ENCODE measurements around the gene ARID3A. TPM values are rescaled to one million over a fixed set of nuclear protein-coding genes. Genes with fewer than 3 reads are reported as not detected.

Gene ARID3A
- total RNA-seq, 3 donors from 2014 or later (not counting 1 experiment from before 2014, with no cell fraction given) = 15.9 to 24.6 (median 24.2) TPM

DNA sequence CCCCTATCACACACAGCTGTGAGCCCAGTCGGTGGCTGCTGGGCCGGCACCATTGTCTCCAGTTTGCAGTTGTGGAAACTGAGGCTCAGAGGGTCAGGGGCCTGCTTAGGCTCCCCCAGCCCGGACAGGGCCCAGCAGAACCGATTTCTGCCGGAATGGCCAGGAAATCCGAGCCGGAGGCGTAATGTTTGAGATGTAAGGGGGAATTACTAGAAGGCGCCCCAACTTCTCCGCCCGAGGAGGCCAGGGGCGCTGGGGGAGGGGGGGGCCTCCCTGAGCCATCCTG, 7.7 kb upstream of the ARID3A start:
- intact Hi-C loops (cut with micrococcal nuclease) = no loop called here
- peaks cover 10 to 14% of the 10 kb centered on the region in 2 donors for H3K4me1 Mint-ChIP-seq
- Histone ChIP-seq H3K27me3 (ENCODE audit: control insufficient read depth, insufficient read depth, low read length) (peaks cover 21% of the 10 kb centered on the region), H3K27ac (ENCODE audit: low read length) (no peak overlapping the region), H3K36me3 (ENCODE audit: control insufficient read depth, insufficient read depth, low read length) (no peaks in the 10 kb centered on the region), H3K4me3 (ENCODE audit: low read length) (no peak overlapping the region), H3K4me1 (ENCODE audit: control insufficient read depth, insufficient read depth, low read length) (peaks cover 51% of the 10 kb centered on the region), H3K9me3 (ENCODE audit: control insufficient read depth, insufficient read depth, low read length) (no peaks in the 10 kb centered on the region)
- no peak for ATAC-seq
- WGBS (ENCODE audit: insufficient coverage) = 3% methylated on average over 12 of the region's 12 CpGs
- H3K27ac Mint-ChIP-seq = no peak overlapping the region
- no peak for DNase-seq
- TF ChIP-seq, protein P1, sequence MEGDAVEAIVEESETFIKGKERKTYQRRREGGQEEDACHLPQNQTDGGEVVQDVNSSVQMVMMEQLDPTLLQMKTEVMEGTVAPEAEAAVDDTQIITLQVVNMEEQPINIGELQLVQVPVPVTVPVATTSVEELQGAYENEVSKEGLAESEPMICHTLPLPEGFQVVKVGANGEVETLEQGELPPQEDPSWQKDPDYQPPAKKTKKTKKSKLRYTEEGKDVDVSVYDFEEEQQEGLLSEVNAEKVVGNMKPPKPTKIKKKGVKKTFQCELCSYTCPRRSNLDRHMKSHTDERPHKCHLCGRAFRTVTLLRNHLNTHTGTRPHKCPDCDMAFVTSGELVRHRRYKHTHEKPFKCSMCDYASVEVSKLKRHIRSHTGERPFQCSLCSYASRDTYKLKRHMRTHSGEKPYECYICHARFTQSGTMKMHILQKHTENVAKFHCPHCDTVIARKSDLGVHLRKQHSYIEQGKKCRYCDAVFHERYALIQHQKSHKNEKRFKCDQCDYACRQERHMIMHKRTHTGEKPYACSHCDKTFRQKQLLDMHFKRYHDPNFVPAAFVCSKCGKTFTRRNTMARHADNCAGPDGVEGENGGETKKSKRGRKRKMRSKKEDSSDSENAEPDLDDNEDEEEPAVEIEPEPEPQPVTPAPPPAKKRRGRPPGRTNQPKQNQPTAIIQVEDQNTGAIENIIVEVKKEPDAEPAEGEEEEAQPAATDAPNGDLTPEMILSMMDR (IDR thresholded peaks at IDR 0.05) = no peak
- peaks cover 0 to 8% of the 10 kb centered on the region in 2 donors for H3K27me3 Mint-ChIP-seq (ENCODE audit: low read depth in 2 of 2)
- no peaks in the 10 kb centered on the region for H3K36me3 Mint-ChIP-seq
- H3K4me3 Mint-ChIP-seq = peak overlapping the region; percentile 76
- no peaks in the 10 kb centered on the region for H3K9me3 Mint-ChIP-seq

DNA sequence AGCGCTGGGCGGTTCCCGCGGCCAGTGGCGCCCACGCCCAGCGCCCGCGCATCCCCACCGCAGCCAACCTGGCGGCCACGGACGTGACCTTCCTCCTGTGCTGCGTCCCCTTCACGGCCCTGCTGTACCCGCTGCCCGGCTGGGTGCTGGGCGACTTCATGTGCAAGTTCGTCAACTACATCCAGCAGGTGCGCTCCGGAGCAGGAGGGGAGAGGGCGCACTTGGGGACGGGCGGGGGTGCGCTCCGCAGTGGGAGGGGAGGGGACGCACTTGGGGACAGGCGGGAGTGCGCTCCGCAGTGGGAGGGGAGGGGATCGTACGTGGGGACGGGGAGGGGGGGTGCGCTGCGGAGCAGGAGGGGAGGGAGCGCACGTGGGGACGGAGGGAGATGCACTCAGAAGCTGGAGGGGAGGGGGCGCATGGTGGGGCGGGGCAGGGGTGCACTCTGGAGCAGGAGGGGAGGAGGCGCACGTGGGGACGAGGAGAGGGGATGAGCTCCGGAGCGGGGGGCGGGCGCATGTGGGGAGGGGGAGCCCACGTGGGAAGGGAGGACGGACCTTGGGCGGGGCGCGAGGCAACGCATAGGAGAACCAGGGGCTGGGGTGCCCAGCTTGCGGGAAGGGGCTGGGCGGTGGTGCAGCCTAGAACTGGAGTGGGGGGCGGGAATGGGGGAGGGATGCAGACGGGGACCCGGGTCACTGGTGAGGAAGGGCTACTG, 7.2 kb upstream of the ARID3A start:
- ATAC-seq (no peak), DNase-seq (peak in 1 of 2 donors; percentile 51)
- Histone ChIP-seq H3K27ac (ENCODE audit: low read length) (no peak overlapping the region), H3K27me3 (ENCODE audit: control insufficient read depth, insufficient read depth, low read length) (peaks cover 21% of the 10 kb centered on the region), H3K9me3 (ENCODE audit: control insufficient read depth, insufficient read depth, low read length) (no peaks in the 10 kb centered on the region), H3K36me3 (ENCODE audit: control insufficient read depth, insufficient read depth, low read length) (no peaks in the 10 kb centered on the region), H3K4me3 (ENCODE audit: low read length) (no peak overlapping the region), H3K4me1 (ENCODE audit: control insufficient read depth, insufficient read depth, low read length) (peaks cover 47% of the 10 kb centered on the region)
- WGBS (ENCODE audit: insufficient coverage) = 2% methylated on average over 58 of the region's 58 CpGs
- Mint-ChIP-seq H3K4me3 (peak overlapping the region; percentile 49), H3K27ac (no peak overlapping the region), H3K4me1 (peaks cover 10 to 14% of the 10 kb centered on the region in 2 donors), H3K36me3 (no peaks in the 10 kb centered on the region), H3K9me3 (no peaks in the 10 kb centered on the region), H3K27me3 (ENCODE audit: low read depth in 2 of 2) (peaks cover 0 to 8% of the 10 kb centered on the region in 2 donors)
- intact Hi-C loops (cut with micrococcal nuclease) = no loop called here
- TF ChIP-seq, protein P1 (IDR thresholded peaks at IDR 0.05) = no peak

DNA sequence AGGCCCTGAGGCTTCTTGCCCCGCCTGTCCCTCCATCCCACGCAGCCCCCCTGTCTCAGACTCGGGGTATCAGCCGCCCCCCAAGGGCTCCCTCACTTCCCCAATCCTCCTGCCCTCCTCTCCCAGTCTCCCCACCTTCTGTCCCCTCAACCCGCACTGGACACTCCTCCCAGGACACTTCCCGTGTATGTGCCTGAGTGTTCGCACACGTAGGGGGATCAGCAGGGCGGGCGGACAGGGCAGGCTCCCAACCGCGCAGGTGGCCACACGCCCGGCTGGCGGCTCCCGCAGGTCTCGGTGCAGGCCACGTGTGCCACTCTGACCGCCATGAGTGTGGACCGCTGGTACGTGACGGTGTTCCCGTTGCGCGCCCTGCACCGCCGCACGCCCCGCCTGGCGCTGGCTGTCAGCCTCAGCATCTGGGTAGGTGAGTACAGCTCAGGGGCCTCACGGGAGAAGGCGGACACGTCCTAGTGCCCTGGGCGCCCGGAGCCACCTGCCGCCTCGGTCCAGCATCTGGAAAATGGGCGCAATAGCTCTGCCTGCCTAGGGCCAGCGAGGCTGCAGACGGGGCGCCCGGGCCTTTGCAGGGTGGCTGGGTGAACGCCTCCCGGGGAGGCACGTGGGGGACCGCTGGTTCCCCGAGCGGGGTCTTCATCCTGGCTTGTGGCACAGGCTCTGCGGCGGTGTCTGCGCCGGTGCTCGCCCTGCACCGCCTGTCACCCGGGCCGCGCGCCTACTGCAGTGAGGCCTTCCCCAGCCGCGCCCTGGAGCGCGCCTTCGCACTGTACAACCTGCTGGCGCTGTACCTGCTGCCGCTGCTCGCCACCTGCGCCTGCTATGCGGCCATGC, 6.4 kb upstream of the ARID3A start:
- Mint-ChIP-seq H3K36me3 (no peaks in the 10 kb centered on the region), H3K9me3 (no peaks in the 10 kb centered on the region), H3K27ac (no peak overlapping the region), H3K4me3 (peak overlapping the region; percentile 49), H3K27me3 (ENCODE audit: low read depth in 2 of 2) (peaks cover 0 to 8% of the 10 kb centered on the region in 2 donors), H3K4me1 (peaks cover 10 to 14% of the 10 kb centered on the region in 2 donors)
- WGBS (ENCODE audit: insufficient coverage) = 3% methylated on average over 68 of the region's 68 CpGs
- Histone ChIP-seq H3K4me1 (ENCODE audit: control insufficient read depth, insufficient read depth, low read length) (peaks cover 51% of the 10 kb centered on the region), H3K4me3 (ENCODE audit: low read length) (no peak overlapping the region), H3K36me3 (ENCODE audit: control insufficient read depth, insufficient read depth, low read length) (no peaks in the 10 kb centered on the region), H3K9me3 (ENCODE audit: control insufficient read depth, insufficient read depth, low read length) (no peaks in the 10 kb centered on the region), H3K27me3 (ENCODE audit: control insufficient read depth, insufficient read depth, low read length) (peaks cover 21% of the 10 kb centered on the region), H3K27ac (ENCODE audit: low read length) (no peak overlapping the region)
- peak; percentile 29 to 71 for DNase-seq
- TF ChIP-seq, protein P1 (IDR thresholded peaks at IDR 0.05) = no peak
- intact Hi-C loops (cut with micrococcal nuclease) = loop anchor here (2.0 to 10.0 kb wide), 2 partner anchors 149 to 325 kb away; partner anchors contain the start of genes ATP5F1D and MIDN
- ATAC-seq = peak in 1 of 3 donors; percentile 5
